ENCODE measurements around the gene DRAM2. TPM values are rescaled to one million over a fixed set of nuclear protein-coding genes. Genes with fewer than 3 reads are reported as not detected.
"Not testable (repeated sequence)": the region's sequence is repeated elsewhere in the genome, so short reads cannot be mapped to it uniquely, and the experiment has no call there.

DRAM2 gene
- total and polyA plus RNA-seq, 2 donors (not counting 1 experiment from before 2014, with no cell fraction given) = 75.8 to 107 TPM

GRCh38 chr1:111099289-111099688 is 40.6 kb downstream of the DRAM2 start:
- TF ChIP-seq EZH2 (IDR thresholded peaks at IDR 0.05; ENCODE audit: low read length, missing control alignments) (no peak), CTCF (conservative IDR thresholded peaks at IDR 0.05 in 1 of 2, IDR thresholded peaks at IDR 0.05 in 1 of 2; ENCODE audit: low read depth in 1 of 2, low read length in 2 of 2) (no peak)
- peak in 1 of 2 donors; percentile 2 for DNase-seq (ENCODE audit: low read depth in 2 of 2)
- Histone ChIP-seq H3K4me1 (ENCODE audit: control insufficient read depth, extremely low read depth, insufficient read depth, low read length) (no peaks in the 10 kb centered on the region), H2AFZ (ENCODE audit: low read length) (no peak overlapping the region), H3K36me3 (ENCODE audit: control insufficient read depth, insufficient read depth, low read length) (no peaks in the 10 kb centered on the region), H3K9me3 (ENCODE audit: control insufficient read depth, insufficient read depth, low read depth, low read length) (no peaks in the 10 kb centered on the region), H3K27me3 (ENCODE audit: control insufficient read depth, insufficient read depth, low read length) (no peaks in the 10 kb centered on the region), H3K79me2 (ENCODE audit: control insufficient read depth, insufficient read depth, low read length) (no peaks in the 10 kb centered on the region), H3K27ac (ENCODE audit: insufficient read depth, low read length) (no peak overlapping the region), H3K9ac (ENCODE audit: insufficient read depth, low read length) (no peak overlapping the region), H3K4me2 (ENCODE audit: extremely low read depth, insufficient read depth, low read length) (no peak overlapping the region), H4K20me1 (ENCODE audit: control insufficient read depth, extremely low read depth, insufficient read depth, low read length) (no peaks in the 10 kb centered on the region), H3K4me3 (replicated peaks in 1 of 4; ENCODE audit: control extremely low read depth in 1 of 4, insufficient read depth in 1 of 4, low read depth in 3 of 4, low read length in 4 of 4) (no peak overlapping the region)

DNA sequence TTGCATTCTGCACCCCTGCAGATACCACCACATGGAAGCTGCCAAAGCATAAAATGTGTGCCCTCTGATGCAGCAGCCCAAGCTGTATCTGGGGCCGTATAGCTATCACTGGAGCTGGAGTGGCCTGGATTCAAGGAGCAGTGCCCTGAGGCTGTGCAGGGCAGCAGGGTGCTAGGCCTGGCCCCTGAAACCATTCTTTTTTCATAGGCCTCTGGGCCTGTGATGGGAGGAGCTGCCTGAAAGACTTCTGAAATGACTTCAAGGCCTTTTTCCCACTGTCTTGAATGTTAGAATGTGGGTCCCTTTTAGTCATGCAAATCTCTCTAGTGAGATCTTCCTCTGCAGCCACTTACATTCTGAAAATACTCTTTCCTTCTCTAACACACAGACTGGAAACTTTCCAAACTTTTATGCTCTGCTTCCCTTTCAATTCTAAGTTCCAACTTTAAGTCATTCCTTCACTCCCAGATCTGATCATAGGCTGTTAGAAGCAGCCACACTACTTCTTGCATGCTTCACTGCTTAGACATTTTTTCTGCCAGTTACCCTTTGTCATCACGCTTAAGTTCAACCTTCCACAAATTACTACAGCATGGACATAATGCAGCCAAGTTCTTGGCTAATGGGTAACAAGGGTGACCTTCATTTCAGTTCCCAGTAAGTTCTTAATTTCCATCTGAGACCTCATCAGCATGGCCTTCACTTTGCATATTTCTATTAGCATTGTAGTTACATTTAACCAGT is 42.4 kb downstream of the DRAM2 start:
- Histone ChIP-seq H3K9me3 (ENCODE audit: control insufficient read depth, insufficient read depth, low read depth, low read length) (no peaks in the 10 kb centered on the region), H3K79me2 (ENCODE audit: control insufficient read depth, insufficient read depth, low read length) (no peaks in the 10 kb centered on the region), H3K27me3 (ENCODE audit: control insufficient read depth, insufficient read depth, low read length) (no peaks in the 10 kb centered on the region), H4K20me1 (ENCODE audit: control insufficient read depth, extremely low read depth, insufficient read depth, low read length) (no peaks in the 10 kb centered on the region), H3K36me3 (ENCODE audit: control insufficient read depth, insufficient read depth, low read length) (no peaks in the 10 kb centered on the region), H2AFZ (ENCODE audit: low read length) (no peak overlapping the region), H3K27ac (ENCODE audit: insufficient read depth, low read length) (no peak overlapping the region), H3K9ac (ENCODE audit: insufficient read depth, low read length) (no peak overlapping the region), H3K4me3 (replicated peaks in 1 of 4; ENCODE audit: control extremely low read depth in 1 of 4, insufficient read depth in 1 of 4, low read depth in 3 of 4, low read length in 4 of 4) (no peak overlapping the region), H3K4me2 (ENCODE audit: extremely low read depth, insufficient read depth, low read length) (no peak overlapping the region), H3K4me1 (ENCODE audit: control insufficient read depth, extremely low read depth, insufficient read depth, low read length) (no peaks in the 10 kb centered on the region)
- TF ChIP-seq EZH2 (IDR thresholded peaks at IDR 0.05; ENCODE audit: low read length, missing control alignments) (no peak), CTCF (conservative IDR thresholded peaks at IDR 0.05 in 1 of 2, IDR thresholded peaks at IDR 0.05 in 1 of 2; ENCODE audit: low read depth in 1 of 2, low read length in 2 of 2) (no peak)
- DNase-seq (ENCODE audit: low read depth in 2 of 2) = no peak

- not testable (repeated sequence) for H4K20me1 ChIP-seq (ENCODE audit: control insufficient read depth, extremely low read depth, insufficient read depth, low read length); H3K27ac ChIP-seq (ENCODE audit: insufficient read depth, low read length); H3K79me2 ChIP-seq (ENCODE audit: control insufficient read depth, insufficient read depth, low read length); H3K4me2 ChIP-seq (ENCODE audit: extremely low read depth, insufficient read depth, low read length); DNase-seq (ENCODE audit: low read depth in 2 of 2); H3K4me3 ChIP-seq (replicated peaks in 1 of 4; ENCODE audit: control extremely low read depth in 1 of 4, insufficient read depth in 1 of 4, low read depth in 3 of 4, low read length in 4 of 4); H3K27me3 ChIP-seq (ENCODE audit: control insufficient read depth, insufficient read depth, low read length); H3K9ac ChIP-seq (ENCODE audit: insufficient read depth, low read length); H2AFZ ChIP-seq (ENCODE audit: low read length); H3K36me3 ChIP-seq (ENCODE audit: control insufficient read depth, insufficient read depth, low read length); H3K9me3 ChIP-seq (ENCODE audit: control insufficient read depth, insufficient read depth, low read depth, low read length); H3K4me1 ChIP-seq (ENCODE audit: control insufficient read depth, extremely low read depth, insufficient read depth, low read length)
Measured at GRCh38 chr1:111095421-111095820, 44.5 kb downstream of the DRAM2 start.

All from fibroblast of lung (primary cell).